ENCODE measurements around the gene POLR2E.

Gene POLR2E

GRCh38 chr19:1041835-1042685 is 53.1 kb downstream of the POLR2E start:
- Histone ChIP-seq H3K27ac (no peak overlapping the region), H3K4me3 (ENCODE audit: low read depth, low read length) (no peak overlapping the region)

GRCh38 chr19:1041272-1041834 is 53.8 kb downstream of the POLR2E start:
- no peak for TF ChIP-seq CTCF (IDR thresholded peaks at IDR 0.05; ENCODE audit: low read depth, low read length, missing control alignments)
- no peaks in the 10 kb centered on the region for H3K27me3 ChIP-seq (replicated peaks)
- no peak overlapping the region for H3K27ac ChIP-seq
- H3K36me3 ChIP-seq (replicated peaks) = peaks cover 26% of the 10 kb centered on the region
- in situ Hi-C loops (cut with HindIII; ENCODE audit: low pct_ligation_motif_present, low sequenced_read_pairs) = no loop called here
- peak overlapping the region; percentile 52 for H3K4me3 ChIP-seq (ENCODE audit: low read depth, low read length)
- DNase-seq = no peak

More at GRCh38 chr19:1041835-1042685, 53.1 kb downstream of the POLR2E start:
- DNase-seq = no peak
- in situ Hi-C loops (cut with HindIII; ENCODE audit: low pct_ligation_motif_present, low sequenced_read_pairs) = no loop called here
- peaks cover 20% of the 10 kb centered on the region for H3K36me3 ChIP-seq (replicated peaks)
- H3K27me3 ChIP-seq (replicated peaks) = no peaks in the 10 kb centered on the region
- TF ChIP-seq CTCF (IDR thresholded peaks at IDR 0.05; ENCODE audit: low read depth, low read length, missing control alignments) = no peak

- H3K4me3 ChIP-seq (ENCODE audit: low read depth, low read length) = peak overlapping the region; percentile 52
- in situ Hi-C loops (cut with HindIII; ENCODE audit: low pct_ligation_motif_present, low sequenced_read_pairs) = no loop called here
- H3K27me3 ChIP-seq (replicated peaks) = no peaks in the 10 kb centered on the region
- no peak overlapping the region for H3K27ac ChIP-seq
- peaks cover 33% of the 10 kb centered on the region for H3K36me3 ChIP-seq (replicated peaks)
- TF ChIP-seq CTCF (IDR thresholded peaks at IDR 0.05; ENCODE audit: low read depth, low read length, missing control alignments) = no peak
- DNase-seq = peak; percentile 94
Observed at GRCh38 chr19:1040476-1041271, 54.5 kb downstream of the POLR2E start.

- peak within 1 kb of the TSS; percentile 52 for H3K4me3 ChIP-seq (ENCODE audit: low read depth, low read length)
- no peaks in the 10 kb centered on the region for H3K27me3 ChIP-seq (replicated peaks)
- peaks cover 38% of the 10 kb centered on the region for H3K36me3 ChIP-seq (replicated peaks)
- in situ Hi-C loops (cut with HindIII; ENCODE audit: low pct_ligation_motif_present, low sequenced_read_pairs) = no loop called here
- H3K27ac ChIP-seq = no peak within 1 kb of the TSS
- TF ChIP-seq CTCF (IDR thresholded peaks at IDR 0.05; ENCODE audit: low read depth, low read length, missing control alignments) = peak; percentile 2
- peak; percentile 96 for DNase-seq
Observed at GRCh38 chr19:1039646-1040475, 55.3 kb downstream of the POLR2E start, which contains the start of gene ABCA7. Gene ABCA7, plus strand, starts transcription at chr19:1040107. Its CDS starts 1,255 bp downstream, at chr19:1041362.

GRCh38 chr19:1038978-1039645 is 56.1 kb downstream of the POLR2E start:
- Histone ChIP-seq H3K27me3 (replicated peaks) (no peaks in the 10 kb centered on the region), H3K27ac (no peak overlapping the region), H3K36me3 (replicated peaks) (peaks cover 38% of the 10 kb centered on the region), H3K4me3 (ENCODE audit: low read depth, low read length) (no peak overlapping the region)
- in situ Hi-C loops (cut with HindIII; ENCODE audit: low pct_ligation_motif_present, low sequenced_read_pairs) = no loop called here
- no peak for TF ChIP-seq CTCF (IDR thresholded peaks at IDR 0.05; ENCODE audit: low read depth, low read length, missing control alignments)
- DNase-seq = no peak
